K562 (cell line): ENCODE results near the gene FTSJ1. TPM values are rescaled to one million over a fixed set of nuclear protein-coding genes. Genes with fewer than 3 reads are reported as not detected.

Source experiments
- DPF2 ChIP-seq: fragments of 450-650 bp; IDR thresholded peaks from 2 replicates; pipeline ENCODE4 v1.6.1; 2016
- GTF3C2 ChIP-seq: IDR thresholded peaks from 3 replicates; pipeline ENCODE4 v1.6.1; 2011; ENCODE audit warnings: borderline replicate concordance, mild to moderate bottlenecking, moderate library complexity; ENCODE audit not compliant: insufficient read length; ENCODE audit errors: extremely low read depth
- polyA plus RNA-seq, 8 experiments: library from polyadenylated mRNA; depleted of rRNA in 4 of 8; stranded (reverse) in 5 of 8; unstranded in 3 of 8; fragments of >200 nt; fragmentation: Nextera tagmentation in 2 of 8; fragmentation: Illumina TruSeq in 1 of 8; extraction: Ambion mirVana in 2 of 8; extraction: Trizol in 1 of 8; gene quantifications; 2 replicates each; pipeline versions ENCODE4 v1.2.1 to v1.2.3, GENCODE V29; 2011 to 2014; ENCODE audit warnings: inconsistent platforms in 1 of 8, missing spikeins in 1 of 8
- total RNA-seq, 7 experiments: library from RNA; depleted of rRNA in 6 of 7; stranded (reverse); fragments of >200 nt in 6 of 7; fragmentation: Illumina TruSeq in 2 of 7; extraction: Trizol in 2 of 7; gene quantifications; 2 replicates each; pipeline versions ENCODE4 v1.2.1 to v1.2.3, GENCODE V29; 2011 to 2021; ENCODE audit warnings: low replicate concordance in 1 of 7
- TF ChIP-seq, protein P1 (sequence below): fragments of 450-650 bp; IDR thresholded peaks from 2 replicates; pipeline ENCODE4 v1.6.1; 2016; ENCODE audit warnings: mild to moderate bottlenecking, moderate library complexity
- TF ChIP-seq, protein P2 (sequence below): fragments of 450-650 bp; IDR thresholded peaks from 2 replicates; pipeline ENCODE4 v1.7.1; 2018; ENCODE audit warnings: mild to moderate bottlenecking, low read depth; ENCODE audit not compliant: partially characterized antibody

The FTSJ1 gene
- total and polyA plus RNA-seq, 9 of the 15 experiments (the other 6 are each of a cell fraction or from before 2014, with no cell fraction given) = 12.2 to 95.6 (median 71.6) TPM

DNA sequence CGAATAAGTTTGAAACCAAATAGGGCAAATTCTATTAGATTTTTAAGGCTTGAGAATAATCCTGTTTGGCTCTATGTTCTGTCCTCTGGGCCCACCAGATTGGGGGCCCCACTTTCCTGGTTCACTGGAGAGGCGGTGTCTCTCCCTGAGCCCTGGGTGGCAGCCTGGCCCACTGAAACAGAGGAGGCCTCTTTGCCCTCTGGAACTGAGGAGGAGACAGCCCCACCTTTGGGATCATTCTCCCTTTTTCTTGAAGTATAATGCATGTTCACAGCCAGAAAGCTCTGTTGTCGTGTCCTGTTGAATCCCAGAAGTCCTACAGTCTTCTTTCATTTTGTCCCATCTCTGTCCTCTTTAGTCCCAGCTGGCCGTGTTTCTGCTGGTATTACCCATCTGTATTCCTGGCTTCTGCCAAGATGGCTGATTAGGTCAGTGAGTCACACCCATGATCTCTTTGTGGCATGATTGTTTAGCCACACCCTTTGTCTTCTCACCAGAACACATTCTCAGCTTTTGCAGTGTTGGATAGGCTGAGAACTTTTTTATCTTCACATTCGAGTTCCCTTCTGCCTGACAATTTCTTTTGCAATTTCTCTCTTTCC is 55.5 kb downstream of the FTSJ1 start (continued):
- TF ChIP-seq, protein P1, sequence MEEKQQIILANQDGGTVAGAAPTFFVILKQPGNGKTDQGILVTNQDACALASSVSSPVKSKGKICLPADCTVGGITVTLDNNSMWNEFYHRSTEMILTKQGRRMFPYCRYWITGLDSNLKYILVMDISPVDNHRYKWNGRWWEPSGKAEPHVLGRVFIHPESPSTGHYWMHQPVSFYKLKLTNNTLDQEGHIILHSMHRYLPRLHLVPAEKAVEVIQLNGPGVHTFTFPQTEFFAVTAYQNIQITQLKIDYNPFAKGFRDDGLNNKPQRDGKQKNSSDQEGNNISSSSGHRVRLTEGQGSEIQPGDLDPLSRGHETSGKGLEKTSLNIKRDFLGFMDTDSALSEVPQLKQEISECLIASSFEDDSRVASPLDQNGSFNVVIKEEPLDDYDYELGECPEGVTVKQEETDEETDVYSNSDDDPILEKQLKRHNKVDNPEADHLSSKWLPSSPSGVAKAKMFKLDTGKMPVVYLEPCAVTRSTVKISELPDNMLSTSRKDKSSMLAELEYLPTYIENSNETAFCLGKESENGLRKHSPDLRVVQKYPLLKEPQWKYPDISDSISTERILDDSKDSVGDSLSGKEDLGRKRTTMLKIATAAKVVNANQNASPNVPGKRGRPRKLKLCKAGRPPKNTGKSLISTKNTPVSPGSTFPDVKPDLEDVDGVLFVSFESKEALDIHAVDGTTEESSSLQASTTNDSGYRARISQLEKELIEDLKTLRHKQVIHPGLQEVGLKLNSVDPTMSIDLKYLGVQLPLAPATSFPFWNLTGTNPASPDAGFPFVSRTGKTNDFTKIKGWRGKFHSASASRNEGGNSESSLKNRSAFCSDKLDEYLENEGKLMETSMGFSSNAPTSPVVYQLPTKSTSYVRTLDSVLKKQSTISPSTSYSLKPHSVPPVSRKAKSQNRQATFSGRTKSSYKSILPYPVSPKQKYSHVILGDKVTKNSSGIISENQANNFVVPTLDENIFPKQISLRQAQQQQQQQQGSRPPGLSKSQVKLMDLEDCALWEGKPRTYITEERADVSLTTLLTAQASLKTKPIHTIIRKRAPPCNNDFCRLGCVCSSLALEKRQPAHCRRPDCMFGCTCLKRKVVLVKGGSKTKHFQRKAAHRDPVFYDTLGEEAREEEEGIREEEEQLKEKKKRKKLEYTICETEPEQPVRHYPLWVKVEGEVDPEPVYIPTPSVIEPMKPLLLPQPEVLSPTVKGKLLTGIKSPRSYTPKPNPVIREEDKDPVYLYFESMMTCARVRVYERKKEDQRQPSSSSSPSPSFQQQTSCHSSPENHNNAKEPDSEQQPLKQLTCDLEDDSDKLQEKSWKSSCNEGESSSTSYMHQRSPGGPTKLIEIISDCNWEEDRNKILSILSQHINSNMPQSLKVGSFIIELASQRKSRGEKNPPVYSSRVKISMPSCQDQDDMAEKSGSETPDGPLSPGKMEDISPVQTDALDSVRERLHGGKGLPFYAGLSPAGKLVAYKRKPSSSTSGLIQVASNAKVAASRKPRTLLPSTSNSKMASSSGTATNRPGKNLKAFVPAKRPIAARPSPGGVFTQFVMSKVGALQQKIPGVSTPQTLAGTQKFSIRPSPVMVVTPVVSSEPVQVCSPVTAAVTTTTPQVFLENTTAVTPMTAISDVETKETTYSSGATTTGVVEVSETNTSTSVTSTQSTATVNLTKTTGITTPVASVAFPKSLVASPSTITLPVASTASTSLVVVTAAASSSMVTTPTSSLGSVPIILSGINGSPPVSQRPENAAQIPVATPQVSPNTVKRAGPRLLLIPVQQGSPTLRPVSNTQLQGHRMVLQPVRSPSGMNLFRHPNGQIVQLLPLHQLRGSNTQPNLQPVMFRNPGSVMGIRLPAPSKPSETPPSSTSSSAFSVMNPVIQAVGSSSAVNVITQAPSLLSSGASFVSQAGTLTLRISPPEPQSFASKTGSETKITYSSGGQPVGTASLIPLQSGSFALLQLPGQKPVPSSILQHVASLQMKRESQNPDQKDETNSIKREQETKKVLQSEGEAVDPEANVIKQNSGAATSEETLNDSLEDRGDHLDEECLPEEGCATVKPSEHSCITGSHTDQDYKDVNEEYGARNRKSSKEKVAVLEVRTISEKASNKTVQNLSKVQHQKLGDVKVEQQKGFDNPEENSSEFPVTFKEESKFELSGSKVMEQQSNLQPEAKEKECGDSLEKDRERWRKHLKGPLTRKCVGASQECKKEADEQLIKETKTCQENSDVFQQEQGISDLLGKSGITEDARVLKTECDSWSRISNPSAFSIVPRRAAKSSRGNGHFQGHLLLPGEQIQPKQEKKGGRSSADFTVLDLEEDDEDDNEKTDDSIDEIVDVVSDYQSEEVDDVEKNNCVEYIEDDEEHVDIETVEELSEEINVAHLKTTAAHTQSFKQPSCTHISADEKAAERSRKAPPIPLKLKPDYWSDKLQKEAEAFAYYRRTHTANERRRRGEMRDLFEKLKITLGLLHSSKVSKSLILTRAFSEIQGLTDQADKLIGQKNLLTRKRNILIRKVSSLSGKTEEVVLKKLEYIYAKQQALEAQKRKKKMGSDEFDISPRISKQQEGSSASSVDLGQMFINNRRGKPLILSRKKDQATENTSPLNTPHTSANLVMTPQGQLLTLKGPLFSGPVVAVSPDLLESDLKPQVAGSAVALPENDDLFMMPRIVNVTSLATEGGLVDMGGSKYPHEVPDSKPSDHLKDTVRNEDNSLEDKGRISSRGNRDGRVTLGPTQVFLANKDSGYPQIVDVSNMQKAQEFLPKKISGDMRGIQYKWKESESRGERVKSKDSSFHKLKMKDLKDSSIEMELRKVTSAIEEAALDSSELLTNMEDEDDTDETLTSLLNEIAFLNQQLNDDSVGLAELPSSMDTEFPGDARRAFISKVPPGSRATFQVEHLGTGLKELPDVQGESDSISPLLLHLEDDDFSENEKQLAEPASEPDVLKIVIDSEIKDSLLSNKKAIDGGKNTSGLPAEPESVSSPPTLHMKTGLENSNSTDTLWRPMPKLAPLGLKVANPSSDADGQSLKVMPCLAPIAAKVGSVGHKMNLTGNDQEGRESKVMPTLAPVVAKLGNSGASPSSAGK = peak; percentile 27; the same call in 1 of the 2 replicates
- TF ChIP-seq DPF2 (peak; percentile 73), GTF3C2 (no peak)
- TF ChIP-seq, protein P2, sequence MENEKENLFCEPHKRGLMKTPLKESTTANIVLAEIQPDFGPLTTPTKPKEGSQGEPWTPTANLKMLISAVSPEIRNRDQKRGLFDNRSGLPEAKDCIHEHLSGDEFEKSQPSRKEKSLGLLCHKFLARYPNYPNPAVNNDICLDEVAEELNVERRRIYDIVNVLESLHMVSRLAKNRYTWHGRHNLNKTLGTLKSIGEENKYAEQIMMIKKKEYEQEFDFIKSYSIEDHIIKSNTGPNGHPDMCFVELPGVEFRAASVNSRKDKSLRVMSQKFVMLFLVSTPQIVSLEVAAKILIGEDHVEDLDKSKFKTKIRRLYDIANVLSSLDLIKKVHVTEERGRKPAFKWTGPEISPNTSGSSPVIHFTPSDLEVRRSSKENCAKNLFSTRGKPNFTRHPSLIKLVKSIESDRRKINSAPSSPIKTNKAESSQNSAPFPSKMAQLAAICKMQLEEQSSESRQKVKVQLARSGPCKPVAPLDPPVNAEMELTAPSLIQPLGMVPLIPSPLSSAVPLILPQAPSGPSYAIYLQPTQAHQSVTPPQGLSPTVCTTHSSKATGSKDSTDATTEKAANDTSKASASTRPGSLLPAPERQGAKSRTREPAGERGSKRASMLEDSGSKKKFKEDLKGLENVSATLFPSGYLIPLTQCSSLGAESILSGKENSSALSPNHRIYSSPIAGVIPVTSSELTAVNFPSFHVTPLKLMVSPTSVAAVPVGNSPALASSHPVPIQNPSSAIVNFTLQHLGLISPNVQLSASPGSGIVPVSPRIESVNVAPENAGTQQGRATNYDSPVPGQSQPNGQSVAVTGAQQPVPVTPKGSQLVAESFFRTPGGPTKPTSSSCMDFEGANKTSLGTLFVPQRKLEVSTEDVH = no peak
